Hepatocyte (in vitro differentiated cells): ENCODE results near the gene BCL11A.

Experiments used
- CTCF ChIP-seq: fragments of 200-600 bp; sonication (generic); IDR thresholded peaks from 2 replicates; pipeline ENCODE4 v1.5.1; 2016; ENCODE audit warnings: antibody characterized with exemption, mild to moderate bottlenecking; ENCODE audit not compliant: poor library complexity
- EZH2 ChIP-seq: fragments of 200-600 bp; sonication (generic); IDR thresholded peaks from 2 replicates; pipeline ENCODE4 v1.6.1; 2016; ENCODE audit warnings: antibody characterized with exemption, mild to moderate bottlenecking, borderline replicate concordance
- EZH2phosphoT487 ChIP-seq: fragments of 200-600 bp; sonication (generic); IDR thresholded peaks from one replicate; pipeline ENCODE4 v1.6.1; 2018; ENCODE audit warnings: antibody characterized with exemption, mild to moderate bottlenecking, low read depth, moderate library complexity; ENCODE audit not compliant: unreplicated experiment, severe bottlenecking

GRCh38 chr2:60535685-60536312 lies 17.7 kb downstream of the BCL11A start:
- TF ChIP-seq CTCF, result no peak
- TF ChIP-seq EZH2, result no peak
- TF ChIP-seq EZH2phosphoT487, result no peak
